Adipose tissue (tissue), 3 donors: ENCODE data around the gene BBS5. TPM values are rescaled to one million over a fixed set of nuclear protein-coding genes. Genes with fewer than 3 reads are reported as not detected.
"Not testable (repeated sequence)": the region's sequence is repeated elsewhere in the genome, so short reads cannot be mapped to it uniquely, and the experiment has no call there.

Source experiments
- H3K27ac ChIP-seq: one replicate; pipeline ENCODE4 v1.5.1; 2013; ENCODE audit warnings: low read depth, low read length
- WGBS, 3 donors: extraction: QIAGEN DNeasy Blood & Tissue Kit; methylation state at CpG; one replicate each; pipeline ENCODE4 v1.1.7; 2013; 5-methylcytosine and 5-hydroxymethylcytosine counted together
- polyA plus RNA-seq, 3 donors: library from polyadenylated mRNA; stranded (reverse); fragments of 200-250 nt; gene quantifications; one replicate each; pipeline ENCODE4 v1.2.3, GENCODE V29; 2013
- donor health status: healthy with polysubstance abuse.
- donor health status: Bipolar disorder and iron deficiency.
- donor health status: healthy.

BBS5 gene
- polyA plus RNA-seq, 3 donors, result 3.6 to 5.4 (median 3.6) TPM

GRCh38 chr2:169478745-169479256 is 493 bp upstream of the BBS5 start:
- WGBS, 3 donors, result 76 to 77% (median 76%) methylated on average over 14 of the region's 14 CpGs
- no peak overlapping the region for H3K27ac ChIP-seq

DNA sequence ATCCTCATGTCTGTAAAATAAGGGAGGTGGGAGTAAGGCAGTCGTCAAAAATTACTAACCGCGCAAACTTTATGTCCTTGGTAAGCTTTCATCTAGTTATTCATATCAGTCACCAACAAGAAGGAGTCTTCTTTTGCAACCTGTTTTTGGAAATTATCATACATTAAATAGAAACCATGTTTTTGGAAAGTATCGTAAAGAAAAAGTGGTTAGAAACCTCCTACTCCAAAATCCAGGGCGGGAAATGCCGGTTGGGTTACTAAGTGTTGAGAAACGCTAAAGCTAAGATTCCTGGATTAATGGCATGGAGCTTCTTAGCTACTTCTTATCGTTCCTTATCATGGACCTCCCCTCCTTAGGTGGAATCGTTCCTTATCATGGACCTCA is 778 bp downstream of the BBS5 start:
- WGBS, 3 donors, result 23 to 35% (median 34%) methylated on average over 9 of the region's 9 CpGs
- H3K27ac ChIP-seq, result no peak overlapping the region

GRCh38 chr2:169485650-169486138 is 6.4 kb downstream of the BBS5 start:
- 93 to 100% (median 97%) methylated on average over 1 of the region's 1 CpG for WGBS, 3 donors

DNA sequence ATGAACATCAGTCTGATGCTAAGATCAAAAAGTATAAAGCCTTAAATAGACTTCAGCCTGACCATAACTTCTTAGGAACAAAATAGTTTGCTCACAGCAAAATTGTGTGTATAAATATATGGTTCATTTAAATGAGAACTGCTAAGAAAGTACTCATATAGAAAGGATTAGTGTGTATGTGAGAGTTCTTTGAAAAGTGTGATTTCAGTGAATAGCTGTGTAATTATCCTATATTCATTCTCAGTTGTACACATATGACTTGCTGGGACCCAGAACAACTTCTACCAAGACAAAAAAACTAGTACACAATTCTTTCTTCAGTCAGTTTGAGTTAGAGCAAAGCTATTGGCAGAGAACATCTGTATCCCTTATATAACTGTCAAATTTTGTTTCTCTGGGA is 7.2 kb downstream of the BBS5 start:
- no peak overlapping the region for H3K27ac ChIP-seq

More at GRCh38 chr2:169485650-169486138, 6.4 kb downstream of the BBS5 start:
- no peak overlapping the region for H3K27ac ChIP-seq

GRCh38 chr2:169490834-169491233 is 11.5 kb downstream of the BBS5 start:
- no peak overlapping the region for H3K27ac ChIP-seq

DNA sequence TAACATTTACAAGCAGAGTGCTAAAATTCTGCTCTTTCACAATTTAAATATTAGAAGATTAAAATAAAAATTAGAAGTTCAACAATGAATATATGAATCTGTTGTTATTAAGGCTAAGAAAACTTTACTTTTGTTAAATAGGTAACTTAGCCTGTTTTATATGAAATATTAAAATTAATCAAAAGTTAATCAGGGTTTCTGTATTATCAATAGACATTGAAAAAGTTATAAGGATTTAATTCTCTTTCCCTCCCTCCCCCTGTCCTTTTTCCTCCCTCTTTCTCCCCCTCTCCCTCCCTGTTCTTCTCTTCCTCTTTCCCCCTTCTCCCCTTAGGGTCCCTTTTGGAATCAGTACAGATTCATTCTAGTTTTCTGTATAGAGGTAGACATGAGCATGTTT is 12.1 kb downstream of the BBS5 start:
- no peak overlapping the region for H3K27ac ChIP-seq

DNA sequence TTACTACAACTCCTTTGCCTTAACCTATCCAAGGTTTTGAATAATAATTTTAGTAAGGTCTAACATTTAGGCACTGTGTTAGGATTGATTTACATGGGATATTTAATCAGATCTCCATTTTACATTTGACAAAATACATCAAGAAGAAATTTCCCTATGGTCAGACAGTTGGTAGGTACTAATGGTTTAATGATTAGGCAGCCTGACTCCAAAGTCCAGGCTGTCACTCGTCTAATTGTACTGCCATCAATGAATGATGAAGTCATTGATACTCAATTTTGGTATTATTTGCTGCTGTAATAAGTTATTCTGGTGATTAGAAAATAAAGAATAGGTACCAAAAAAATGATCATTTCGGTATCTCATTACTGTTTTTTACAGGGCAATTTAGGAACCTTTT is 14.1 kb downstream of the BBS5 start:
- H3K27ac ChIP-seq, result no peak overlapping the region
- WGBS, 3 donors, result 74 to 94% (median 89%) methylated on average over 2 of the region's 2 CpGs

DNA sequence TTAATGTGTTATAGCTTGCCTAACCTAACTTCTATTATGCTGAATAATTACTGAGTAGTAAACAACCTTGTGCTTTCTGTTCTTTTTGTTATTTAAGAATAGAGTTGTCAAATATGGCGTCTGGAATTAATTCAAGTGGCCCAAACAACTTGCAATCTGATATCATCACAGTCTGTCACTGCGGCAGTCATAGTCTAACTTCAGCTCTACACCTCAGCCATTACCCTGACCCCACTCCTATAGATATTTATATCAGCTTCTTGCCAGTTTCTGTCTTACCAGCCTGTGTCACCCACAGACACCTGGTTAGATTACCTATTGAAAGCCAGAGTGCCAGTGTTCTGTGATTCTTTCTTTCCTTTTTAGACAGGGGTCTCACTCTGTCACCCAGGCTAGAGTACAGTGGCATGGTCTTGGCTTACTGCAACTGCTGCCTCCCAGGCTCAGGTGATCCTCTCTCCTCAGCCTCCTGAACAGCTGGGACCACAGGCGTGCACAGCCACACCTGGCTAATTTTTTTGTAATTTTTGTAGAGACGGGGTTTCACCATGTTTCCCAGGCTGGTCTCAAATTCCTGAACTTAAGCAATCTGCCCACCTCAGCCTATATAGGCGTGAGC is 16.1 kb downstream of the BBS5 start:
- WGBS, 3 donors, result 97 to 99% (median 99%) methylated on average over 5 of the region's 5 CpGs
- no peak overlapping the region for H3K27ac ChIP-seq

DNA sequence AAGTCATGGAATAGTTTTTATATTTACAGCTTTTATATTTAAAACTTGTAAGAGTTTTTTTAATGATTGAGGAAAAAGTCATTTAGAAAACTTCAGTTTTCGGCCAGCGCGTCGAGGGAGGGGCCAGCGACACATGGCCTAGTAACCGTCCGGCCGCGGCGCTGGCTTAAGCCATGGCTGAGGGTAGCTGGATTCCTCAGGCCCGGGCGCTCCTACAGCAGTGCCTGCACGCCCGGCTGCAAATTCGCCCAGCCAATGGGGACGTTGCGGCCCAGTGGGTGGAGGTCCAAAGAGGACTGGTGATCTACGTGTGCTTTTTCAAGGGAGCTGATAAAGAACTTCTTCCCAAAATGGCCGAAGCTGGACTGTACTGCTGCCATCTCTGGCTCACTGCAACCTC is 25.4 kb downstream of the BBS5 start:
- no peak overlapping the region for H3K27ac ChIP-seq
- WGBS, 3 donors, result 98% methylated on average over 17 to 19 of the region's 19 CpGs

DNA sequence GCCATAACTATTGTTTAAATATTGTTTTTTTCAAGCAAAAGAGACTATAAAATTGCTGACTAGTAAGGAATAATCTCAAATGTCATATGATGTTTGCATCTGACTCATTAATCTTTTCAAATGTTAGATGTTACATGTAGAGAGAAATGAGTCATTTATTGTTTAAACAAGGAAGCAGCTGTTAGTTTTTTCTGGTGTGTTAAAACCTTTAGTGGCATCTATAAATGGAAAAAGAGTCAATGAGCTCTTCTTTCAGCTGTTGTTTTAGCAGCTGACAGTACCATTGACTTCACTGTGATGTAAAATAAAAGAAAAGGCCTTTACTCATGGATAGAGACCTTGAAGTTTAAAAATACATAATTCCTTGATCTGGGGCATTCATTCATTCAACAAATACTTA is 28.4 kb downstream of the BBS5 start:
- no peak overlapping the region for H3K27ac ChIP-seq

DNA sequence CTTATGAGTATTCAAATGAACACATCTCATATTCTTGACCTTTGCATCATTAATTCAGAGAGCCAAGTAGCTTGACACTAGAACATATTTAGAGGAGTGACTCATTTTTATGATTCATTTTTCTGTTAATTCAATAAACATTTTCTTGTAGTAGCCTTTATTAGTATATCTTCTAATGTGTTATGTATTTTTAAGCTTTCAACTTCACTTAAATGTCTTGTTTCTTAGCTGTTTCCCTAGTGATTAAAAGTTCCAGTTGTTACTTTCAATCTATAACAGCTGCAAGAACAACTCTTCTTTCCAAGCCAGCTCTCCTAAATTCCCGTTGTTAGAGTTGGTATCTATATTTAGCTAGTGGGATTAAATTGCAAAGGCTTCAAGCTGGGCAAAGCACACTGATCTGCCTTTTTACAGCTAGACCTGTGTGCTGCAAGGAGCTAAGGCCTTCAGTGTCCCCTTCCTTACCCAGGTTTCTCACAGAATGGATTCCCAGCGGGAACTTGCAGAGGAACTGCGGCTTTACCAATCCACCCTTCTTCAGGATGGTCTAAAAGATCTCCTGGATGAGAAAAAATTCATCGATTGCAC is 30.1 kb downstream of the BBS5 start, which contains the start of gene KLHL41:
TSS of gene KLHL41 (plus strand) at position 405 of the 588 bp plus-strand sequence. CDS start at position 482, 77 bp downstream.
- no peak within 1 kb of the TSS for H3K27ac ChIP-seq
- WGBS, 3 donors, result 51 to 82% (median 81%) methylated on average over 4 of the region's 4 CpGs

- 81 to 93% (median 87%) methylated on average over 8 of the region's 8 CpGs for WGBS, 3 donors
- H3K27ac ChIP-seq, result no peak overlapping the region
Observed at GRCh38 chr2:169509955-169510354, 30.7 kb downstream of the BBS5 start.

DNA sequence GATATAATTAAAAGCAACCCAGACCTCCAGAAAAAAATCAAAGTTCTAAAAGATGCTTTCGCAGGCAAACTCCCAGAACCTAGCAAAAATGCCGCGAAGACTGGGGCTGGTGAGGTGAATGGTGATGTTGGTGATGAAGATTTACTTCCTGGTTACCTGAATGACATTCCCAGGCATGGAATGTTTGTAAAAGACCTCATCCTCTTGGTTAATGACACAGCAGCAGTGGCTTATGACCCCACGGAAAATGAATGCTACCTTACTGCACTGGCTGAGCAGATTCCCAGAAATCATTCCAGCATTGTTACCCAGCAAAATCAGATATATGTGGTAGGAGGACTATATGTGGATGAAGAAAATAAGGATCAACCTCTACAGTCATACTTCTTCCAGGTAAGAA is 31.2 kb downstream of the BBS5 start:
- H3K27ac ChIP-seq, result no peak overlapping the region
- 97 to 100% (median 99%) methylated on average over 4 of the region's 4 CpGs for WGBS, 3 donors

- H3K27ac ChIP-seq, result no peak overlapping the region
- WGBS, 3 donors, result 74 to 94% (median 88%) methylated on average over 1 of the region's 1 CpG
Observed at GRCh38 chr2:169511818-169512217, 32.5 kb downstream of the BBS5 start.

GRCh38 chr2:169512525-169512924 is 33.2 kb downstream of the BBS5 start:
- H3K27ac ChIP-seq, result no peak overlapping the region
- 71 to 78% (median 75%) methylated on average over 2 of the region's 2 CpGs for WGBS, 3 donors

GRCh38 chr2:169513094-169513493 is 33.8 kb downstream of the BBS5 start:
- no peak overlapping the region for H3K27ac ChIP-seq
- 89 to 97% (median 95%) methylated on average over 1 of the region's 1 CpG for WGBS, 3 donors

GRCh38 chr2:169513926-169514325 is 34.6 kb downstream of the BBS5 start:
- WGBS, 3 donors, result 69 to 85% (median 79%) methylated on average over 3 of the region's 3 CpGs

DNA sequence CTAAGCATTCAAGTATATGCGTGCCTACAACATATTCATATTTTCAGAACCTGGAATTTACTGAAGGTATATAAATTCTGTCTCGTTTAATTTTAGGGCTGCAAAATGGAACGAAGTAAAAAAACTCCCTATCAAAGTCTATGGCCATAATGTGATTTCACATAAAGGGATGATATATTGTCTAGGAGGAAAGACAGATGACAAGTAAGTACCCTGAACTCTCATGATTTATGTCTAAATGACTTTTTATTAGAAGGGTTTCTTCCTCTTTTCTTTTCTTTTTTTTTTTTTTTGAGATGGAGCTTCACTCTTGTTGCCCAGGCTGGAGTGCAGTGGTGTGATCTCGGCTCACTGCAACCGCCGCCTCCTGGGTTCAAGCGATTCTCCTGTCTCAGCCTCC is 35.5 kb downstream of the BBS5 start:
- 88 to 95% (median 92%) methylated on average over 7 of the region's 7 CpGs for WGBS, 3 donors
- H3K27ac ChIP-seq, result not testable (repeated sequence)

More at GRCh38 chr2:169513926-169514325, 34.6 kb downstream of the BBS5 start:
- H3K27ac ChIP-seq, result no peak overlapping the region

DNA sequence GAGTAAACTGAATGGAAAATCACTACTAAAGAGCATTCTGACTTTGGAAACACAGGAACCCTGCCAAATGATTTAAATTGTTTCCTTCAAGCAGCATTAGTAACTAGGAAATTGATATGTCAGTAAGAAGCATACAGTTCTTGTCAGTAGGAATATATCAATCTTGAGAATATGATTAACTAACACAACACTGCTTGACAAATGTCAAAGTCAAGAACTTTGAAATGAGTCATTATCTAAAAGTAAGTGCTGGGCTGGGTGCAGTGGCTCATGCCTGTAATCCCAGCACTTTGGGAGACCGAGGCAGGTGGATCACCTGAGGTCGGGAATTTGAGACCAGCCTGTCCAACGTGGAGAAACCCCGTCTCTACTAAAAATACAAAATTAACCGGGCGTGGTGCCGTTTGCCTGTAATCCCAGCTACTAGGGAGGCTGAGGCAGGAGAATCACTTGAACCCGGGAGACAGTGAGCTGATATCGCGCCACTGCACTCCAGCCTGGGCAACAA is 37.2 kb downstream of the BBS5 start:
- not testable (repeated sequence) for H3K27ac ChIP-seq
- WGBS, 3 donors, result 95 to 96% (median 96%) methylated on average over 10 of the region's 10 CpGs

- no peak overlapping the region for H3K27ac ChIP-seq
Observed at GRCh38 chr2:169520896-169521295, 41.6 kb downstream of the BBS5 start.
